Measurements from ENCODE around the gene RRP7A. TPM values are rescaled to one million over a fixed set of nuclear protein-coding genes. Genes with fewer than 3 reads are reported as not detected.

RRP7A gene
- total and polyA plus RNA-seq, 8 donors: 7.4 to 21.5 (median 17.5) TPM

DNA sequence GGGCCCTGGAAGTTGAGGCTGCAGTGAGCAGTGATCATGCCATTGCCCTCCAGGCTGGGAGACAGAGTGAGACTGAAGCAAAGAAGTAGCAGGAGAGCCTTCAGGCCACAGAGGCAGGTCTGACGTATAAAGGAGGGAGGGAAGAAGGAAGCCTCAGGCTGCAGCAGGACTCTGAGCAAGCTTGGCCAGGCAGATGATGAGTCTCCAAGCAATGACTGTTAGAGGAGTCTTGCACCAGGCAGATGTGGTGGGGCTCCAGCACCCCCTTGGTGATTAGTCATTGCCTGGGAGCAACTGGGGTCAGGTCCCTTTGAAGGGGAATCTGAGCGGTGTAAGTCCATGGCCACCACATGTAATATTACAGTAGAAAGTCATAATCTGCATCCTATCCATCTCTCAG is 50.8 kb downstream of the RRP7A start:
- 93 to 96% methylated on average over 1 to 2 of the region's 2 CpGs for WGBS, 2 donors
- intact Hi-C loops (cut with DNase I): no loop called here
- TF ChIP-seq, protein P1, sequence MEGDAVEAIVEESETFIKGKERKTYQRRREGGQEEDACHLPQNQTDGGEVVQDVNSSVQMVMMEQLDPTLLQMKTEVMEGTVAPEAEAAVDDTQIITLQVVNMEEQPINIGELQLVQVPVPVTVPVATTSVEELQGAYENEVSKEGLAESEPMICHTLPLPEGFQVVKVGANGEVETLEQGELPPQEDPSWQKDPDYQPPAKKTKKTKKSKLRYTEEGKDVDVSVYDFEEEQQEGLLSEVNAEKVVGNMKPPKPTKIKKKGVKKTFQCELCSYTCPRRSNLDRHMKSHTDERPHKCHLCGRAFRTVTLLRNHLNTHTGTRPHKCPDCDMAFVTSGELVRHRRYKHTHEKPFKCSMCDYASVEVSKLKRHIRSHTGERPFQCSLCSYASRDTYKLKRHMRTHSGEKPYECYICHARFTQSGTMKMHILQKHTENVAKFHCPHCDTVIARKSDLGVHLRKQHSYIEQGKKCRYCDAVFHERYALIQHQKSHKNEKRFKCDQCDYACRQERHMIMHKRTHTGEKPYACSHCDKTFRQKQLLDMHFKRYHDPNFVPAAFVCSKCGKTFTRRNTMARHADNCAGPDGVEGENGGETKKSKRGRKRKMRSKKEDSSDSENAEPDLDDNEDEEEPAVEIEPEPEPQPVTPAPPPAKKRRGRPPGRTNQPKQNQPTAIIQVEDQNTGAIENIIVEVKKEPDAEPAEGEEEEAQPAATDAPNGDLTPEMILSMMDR (IDR thresholded peaks at IDR 0.05): no peak
- H3K4me1 ChIP-seq: no peaks in the 10 kb centered on the region
- no peaks in the 10 kb centered on the region for H3K27me3 ChIP-seq
- H3K27ac ChIP-seq: no peak overlapping the region
- FAIRE-seq (no peak), DNase-seq (no peak), ATAC-seq (no peak)
- no peaks in the 10 kb centered on the region for H3K36me3 ChIP-seq
- H3K4me3 ChIP-seq: no peak overlapping the region
- H3K9me3 ChIP-seq: no peaks in the 10 kb centered on the region

DNA sequence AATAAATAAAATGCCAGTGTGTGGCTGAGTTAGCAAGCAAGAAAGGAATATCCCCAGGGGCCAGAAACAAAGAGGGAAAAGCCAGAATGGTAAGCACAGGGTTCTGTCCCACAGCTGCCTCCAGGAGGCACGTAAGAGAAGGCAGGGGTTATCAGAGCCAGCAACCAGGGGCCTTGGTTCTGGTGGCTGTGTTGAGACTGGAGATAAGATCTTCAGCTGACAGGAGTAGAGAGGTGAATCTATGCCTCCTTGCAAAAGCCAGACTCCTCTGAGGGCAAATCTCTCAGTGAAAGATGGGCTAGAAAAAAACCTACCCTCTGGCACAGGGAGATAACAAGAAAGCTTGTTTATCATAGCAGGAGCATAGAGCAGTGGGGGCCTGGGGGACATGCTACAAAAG is 57.6 kb downstream of the RRP7A start:
- intact Hi-C loops (cut with DNase I): no loop called here
- no peak for ATAC-seq
- WGBS, 2 donors: 53 to 64% methylated on average over 1 of the region's 1 CpG
- H3K9me3 ChIP-seq: no peaks in the 10 kb centered on the region
- no peak overlapping the region for H3K4me3 ChIP-seq
- no peak for DNase-seq
- no peak for FAIRE-seq
- TF ChIP-seq, protein P1 (IDR thresholded peaks at IDR 0.05): no peak
- H3K4me1 ChIP-seq: peaks cover 0 to 5% (median 0%) of the 10 kb centered on the region in 3 donors
- peaks cover 0 to 8% (median 0%) of the 10 kb centered on the region in 4 donors for H3K27me3 ChIP-seq
- H3K36me3 ChIP-seq: no peaks in the 10 kb centered on the region
- no peak overlapping the region for H3K27ac ChIP-seq

DNA sequence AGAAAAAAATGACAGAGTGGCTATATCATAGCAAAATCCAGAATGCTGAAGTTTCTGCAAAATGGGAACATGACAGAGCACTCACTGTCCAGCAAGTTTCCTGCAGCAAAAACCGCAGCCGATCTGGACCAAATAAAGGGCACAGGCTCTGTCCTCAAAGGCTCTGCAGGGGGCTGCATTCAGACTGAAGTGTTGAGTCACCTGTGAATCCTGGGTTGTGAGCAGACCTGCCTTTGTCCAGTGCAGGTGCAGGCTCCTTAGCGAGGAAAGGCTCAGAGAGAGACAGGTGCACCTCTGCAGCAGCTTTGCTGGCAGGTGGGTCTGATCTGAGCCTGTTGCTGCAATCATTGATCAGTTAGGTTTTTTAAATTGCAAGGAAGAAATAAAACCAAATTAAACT is 58.1 kb downstream of the RRP7A start:
- intact Hi-C loops (cut with DNase I): no loop called here
- peaks cover 0 to 8% (median 0%) of the 10 kb centered on the region in 4 donors for H3K27me3 ChIP-seq
- H3K4me3 ChIP-seq: no peak overlapping the region
- FAIRE-seq (no peak), DNase-seq (no peak), ATAC-seq (no peak)
- H3K9me3 ChIP-seq: no peaks in the 10 kb centered on the region
- no peak overlapping the region for H3K27ac ChIP-seq
- H3K36me3 ChIP-seq: no peaks in the 10 kb centered on the region
- H3K4me1 ChIP-seq: peaks cover 0 to 5% (median 0%) of the 10 kb centered on the region in 3 donors
- TF ChIP-seq, protein P1 (IDR thresholded peaks at IDR 0.05): no peak
- WGBS, 2 donors: 72 to 75% methylated on average over 3 of the region's 3 CpGs

Other genes with a start within 250 kb of the RRP7A start
- gene TCF20, start 249.1 kb downstream of the RRP7A start, total RNA-seq: 10 to 100 TPM; 15.8 to 28.3 (median 17.8) TPM
- gene TCF20, start 249.1 kb downstream of the RRP7A start, polyA plus RNA-seq: 1 to 10 TPM; 7.8 to 8.1 TPM
- gene NFAM1, start 87.4 kb downstream of the RRP7A start, total RNA-seq: 1 to 10 TPM in 3 of 6 donors, under 1 TPM in 3; 0.20 to 4.4 (median 0.97) TPM
- under 1 TPM; 0.45 to 0.61 TPM for gene NFAM1, start 87.4 kb downstream of the RRP7A start, polyA plus RNA-seq
- gene SERHL2, start 34.2 kb upstream of the RRP7A start, total RNA-seq: 1 to 10 TPM in 1 of 6 donors, under 1 TPM in 5; 0.23 to 2.0 (median 0.69) TPM
- 1 to 10 TPM in 1 of 2 donors, under 1 TPM in 1; 0.76 to 3.6 TPM for gene SERHL2, start 34.2 kb upstream of the RRP7A start, polyA plus RNA-seq
- gene POLDIP3, start 95.1 kb upstream of the RRP7A start, total RNA-seq: 10 to 100 TPM; 23.3 to 35.2 (median 28.7) TPM
- gene POLDIP3, start 95.1 kb upstream of the RRP7A start, polyA plus RNA-seq: 10 to 100 TPM; 14.6 to 28.6 TPM
- gene ATP5MGL, start 120.8 kb upstream of the RRP7A start, total RNA-seq: under 1 TPM in 5 of 6 donors, not detected in 1; 0.24 to 0.60 (median 0.34) TPM
- under 1 TPM in 1 of 2 donors, not detected in 1; 0.34 TPM for gene ATP5MGL, start 120.8 kb upstream of the RRP7A start, polyA plus RNA-seq
- gene CYB5R3, start 129.6 kb upstream of the RRP7A start, total RNA-seq: 10 to 100 TPM; 32.6 to 76.4 (median 43.6) TPM
- 100 to 1,000 TPM in 1 of 2 donors, 10 to 100 TPM in 1; 53.6 to 105 TPM for gene CYB5R3, start 129.6 kb upstream of the RRP7A start, polyA plus RNA-seq
- 1 to 10 TPM; 2.7 to 8.6 (median 3.4) TPM for gene A4GALT, start 201.1 kb upstream of the RRP7A start, total RNA-seq
- gene A4GALT, start 201.1 kb upstream of the RRP7A start, polyA plus RNA-seq: 10 to 100 TPM in 1 of 2 donors, 1 to 10 TPM in 1; 7.1 to 13.2 TPM